HepG2 (cell line): ENCODE measurements around the gene TXNDC16. TPM values are rescaled to one million over a fixed set of nuclear protein-coding genes. Genes with fewer than 3 reads are reported as not detected.

Source experiments
- ATAC-seq: fragments of 200-7000 bp; cut with Tn5 transposase; 3 replicates; pipeline ENCODE4 v1.9.1; 2020; ENCODE audit warnings: mild to moderate bottlenecking, moderate library complexity
- Bru-seq: library from RNA; stranded (reverse); fragments of 400-500 nt; gene quantifications from one replicate; lab custom pipeline; 2021; lab: Mats Ljungman, UMichigan
- BruChase-seq, 2 experiments: library from RNA; stranded (reverse); fragments of 400-500 nt; gene quantifications; one replicate each; lab custom pipeline; 2021; lab: Mats Ljungman, UMichigan
- BruUV-seq: library from RNA; stranded (reverse); fragments of 400-500 nt; replicated peaks from 2 replicates; lab custom pipeline; 2021; lab: Mats Ljungman, UMichigan
- CTCF ChIA-PET: fragments of 300-600 bp; formaldehyde crosslinking; extraction: SDS; loops from one replicate; lab custom pipeline; 2021; ENCODE audit warnings: low total read pairs, inconsistent platforms, low intra/inter-chr PET ratio; lab: Yijun Ruan, JAX
- POLR2A ChIA-PET: fragments of 350-600 bp; sonication (Branson Sonifier 250); formaldehyde crosslinking; loops from one replicate; lab custom pipeline; 2020; ENCODE audit warnings: antibody characterized with exemption, inconsistent platforms; lab: Yijun Ruan, JAX
- DNase-seq: peaks from one replicate; pipeline ENCODE4 v3.0.0-alpha.2; 2015; ENCODE audit warnings: low spot score
- FAIRE-seq: peaks from 3 replicates; lab custom pipeline; 2011; peaks lifted over from hg19 to GRCh38; lab: Jason Lieb, UNC
- H2AFZ ChIP-seq: one replicate; pipeline ENCODE4 v1.6.1; 2011; ENCODE audit warnings: low read length, inconsistent platforms
- H3K27ac ChIP-seq: fragments of 300-600 bp; 3 replicates; pipeline ENCODE4 v1.8.0; 2011; ENCODE audit warnings: mixed run types, mild to moderate bottlenecking, mixed read lengths, low read length, inconsistent platforms; ENCODE audit not compliant: insufficient read depth; ENCODE audit errors: extremely low read length
- H3K27me3 ChIP-seq, 2 experiments: fragments of 200-600 bp in 1 of 2; 2 replicates in 1 of 2; 3 replicates in 1 of 2; pipeline versions ENCODE4 v1.6.0 to v1.8.0; 2011; ENCODE audit warnings: low read length in 2 of 2, mild to moderate bottlenecking in 2 of 2, moderate library complexity in 2 of 2, inconsistent platforms in 1 of 2; ENCODE audit not compliant: insufficient read depth in 2 of 2, control insufficient read depth in 1 of 2
- H3K36me3 ChIP-seq, 2 experiments: fragments of 200-600 bp in 1 of 2; replicated peaks in 1 of 2; 2 replicates in 1 of 2; 3 replicates in 1 of 2; pipeline versions ENCODE4 v1.5.1 to v1.8.0; 2011; ENCODE audit warnings: low read length in 2 of 2, inconsistent platforms in 1 of 2; ENCODE audit not compliant: insufficient read depth in 2 of 2, control insufficient read depth in 1 of 2
- H3K4me1 ChIP-seq: 2 replicates; pipeline ENCODE4 v1.5.1; 2012; ENCODE audit warnings: low read length, inconsistent platforms; ENCODE audit not compliant: insufficient read depth
- H3K4me2 ChIP-seq: 2 replicates; pipeline ENCODE4 v1.6.0; 2011; ENCODE audit warnings: low read depth, low read length, inconsistent platforms
- H3K4me3 ChIP-seq, 3 experiments: fragments of 200-600 bp in 1 of 3; sonication (generic), shearing (Covaris generic) in 1 of 3; replicated peaks in 1 of 3; 2 replicates each; pipeline ENCODE4 v1.5.1; 2011 to 2016; ENCODE audit warnings: low read length in 3 of 3, inconsistent platforms in 2 of 3, low read depth in 2 of 3, mild to moderate bottlenecking in 2 of 3, control low read depth in 1 of 3, mixed read lengths in 1 of 3; ENCODE audit not compliant: insufficient read depth in 1 of 3
- H3K79me2 ChIP-seq: one replicate; pipeline ENCODE4 v1.6.1; 2011; ENCODE audit warnings: low read length, inconsistent platforms; ENCODE audit not compliant: insufficient read depth
- H3K9ac ChIP-seq: 2 replicates; pipeline ENCODE4 v1.6.0; 2011; ENCODE audit warnings: mild to moderate bottlenecking, low read depth, low read length, inconsistent platforms; ENCODE audit not compliant: insufficient read depth
- H3K9me3 ChIP-seq: 2 replicates; pipeline ENCODE4 v1.5.1; 2012; ENCODE audit warnings: mild to moderate bottlenecking, low read length
- H4K20me1 ChIP-seq: 2 replicates; pipeline ENCODE4 v1.6.0; 2011; ENCODE audit warnings: inconsistent platforms, mild to moderate bottlenecking, low read length, moderate library complexity; ENCODE audit not compliant: insufficient read depth
- DRAP1 ChIP-seq: IDR thresholded peaks from 2 replicates; pipeline ENCODE4 v1.6.1; 2016; ENCODE audit warnings: missing genetic modification reagents, missing compliant biosample characterization
- FOXO1 ChIP-seq: sonication (generic); formaldehyde crosslinking; IDR thresholded peaks from 2 replicates; pipeline ENCODE4 v1.4.0; 2020; ENCODE audit warnings: missing genetic modification reagents
- GMEB1 ChIP-seq: sonication (generic); formaldehyde crosslinking; IDR thresholded peaks from 2 replicates; pipeline ENCODE4 v1.5.1; 2020; ENCODE audit warnings: missing genetic modification reagents, mild to moderate bottlenecking, borderline replicate concordance
- HDAC2 ChIP-seq: sonication (generic); formaldehyde crosslinking; IDR thresholded peaks from 2 replicates; pipeline ENCODE4 v1.4.0; 2020; ENCODE audit warnings: missing genetic modification reagents
- SKI ChIP-seq: fragments of 450-650 bp; IDR thresholded peaks from one replicate; pipeline ENCODE4 v1.6.1; 2018; ENCODE audit warnings: mild to moderate bottlenecking; ENCODE audit not compliant: partially characterized antibody
- ZFP36L2 ChIP-seq: sonication (generic); formaldehyde crosslinking; IDR thresholded peaks from 2 replicates; pipeline ENCODE4 v1.4.0; 2020; ENCODE audit warnings: missing genetic modification reagents
- ZNF138 ChIP-seq: sonication (generic); formaldehyde crosslinking; IDR thresholded peaks from 2 replicates; pipeline ENCODE4 v1.5.0; 2020; ENCODE audit warnings: mild to moderate bottlenecking, low read depth, missing genetic modification reagents
- ZNF460 ChIP-seq: sonication (generic); formaldehyde crosslinking; IDR thresholded peaks from 2 replicates; pipeline ENCODE4 v1.5.1; 2020; ENCODE audit warnings: missing genetic modification reagents, mild to moderate bottlenecking, borderline replicate concordance
- WGBS: methylation state at CpG from one replicate; pipeline ENCODE4 v1.1.6; 2017; ENCODE audit warnings: low lambda C conversion rate; 5-methylcytosine and 5-hydroxymethylcytosine counted together
- in situ Hi-C: cut with HindIII; loops from 2 replicates; pipeline ENCODE4 v1.10.0; 2017; ENCODE audit warnings: low pct_unique_long_range_greater_than_20kb; ENCODE audit not compliant: extremely low pct_ligation_motif_present
- intact Hi-C: fragments of 100-400 bp; cut with micrococcal nuclease; formaldehyde crosslinking; loops from one replicate; pipeline ENCODE4 v1.10.0; 2022; ENCODE audit not compliant: unreplicated experiment
- long read RNA-seq, 2 experiments: library from RNA in 1 of 2; library from polyadenylated mRNA in 1 of 2; stranded (forward) in 1 of 2; unstranded in 1 of 2; transcript quantifications; one replicate each; pipeline ENCODE4 v2.0.0, GENCODE V29; 2019 to 2022
- polyA minus RNA-seq, 3 experiments: library from RNA; depleted of rRNA, polyadenylated mRNA; stranded (reverse); fragments of >200 nt; gene quantifications; 2 replicates each; pipeline ENCODE4 v1.2.3, GENCODE V29; 2011; ENCODE audit warnings: low replicate concordance in 1 of 3
- polyA plus RNA-seq, 8 experiments: library from polyadenylated mRNA; depleted of rRNA in 3 of 8; stranded (reverse) in 7 of 8; unstranded in 1 of 8; fragments of >200 nt; fragmentation: Illumina TruSeq in 4 of 8; extraction: Trizol in 4 of 8; gene quantifications; 2 replicates each; pipeline versions ENCODE4 v1.2.1 to v1.2.3, GENCODE V29; 2011 to 2016; ENCODE audit warnings: low read depth in 4 of 8, missing spikeins in 1 of 8, mixed read lengths in 1 of 8; ENCODE audit not compliant: insufficient read depth in 1 of 8
- total RNA-seq, 5 experiments: library from RNA; depleted of rRNA; stranded (reverse); fragments of >200 nt; fragmentation: Illumina TruSeq; extraction: Trizol; gene quantifications; 2 replicates each; pipeline ENCODE4 v1.2.3, GENCODE V29; 2016; ENCODE audit warnings: low read depth in 1 of 5
- TF ChIP-seq, protein P1 (sequence below): sonication (generic); formaldehyde crosslinking; conservative IDR thresholded peaks from 2 replicates; pipeline ENCODE4 v1.4.0; 2020; ENCODE audit warnings: missing genetic modification reagents

Gene TXNDC16
- total RNA-seq (2016; rRNA removed; fragmentation: Illumina TruSeq; extraction: Trizol) (4.3 and 6.2 TPM in 2 replicates), polyA plus RNA-seq (2011; rRNA removed) (3.4 and 4.6 TPM in 2 replicates), polyA minus RNA-seq (2011; rRNA and poly(A)+ RNA removed; ENCODE audit: low replicate concordance) (5.3 and 6.8 TPM in 2 replicates), Bru-seq, nascent RNA (percentile 47 among the genes with signal in this experiment), BruChase-seq, experiment 1, labeled RNA remaining after a 6-hour chase (percentile 45 among the genes with signal in this experiment), BruChase-seq, experiment 2, labeled RNA remaining after a 2-hour chase (percentile 48 among the genes with signal in this experiment)
- 8.3 and 8.9 TPM in 2 replicates for total RNA-seq (2016; cell fraction: cytosol; rRNA removed; fragmentation: Illumina TruSeq; extraction: Trizol; ENCODE audit: low read depth)
- 3.5 and 5.6 TPM in 2 replicates for total RNA-seq (2016; cell fraction: insoluble cytoplasmic fraction; rRNA removed; fragmentation: Illumina TruSeq; extraction: Trizol)
- total RNA-seq (2016; cell fraction: membrane; rRNA removed; fragmentation: Illumina TruSeq; extraction: Trizol), result 4.0 and 4.3 TPM in 2 replicates
- total RNA-seq (2016; cell fraction: nucleus; rRNA removed; fragmentation: Illumina TruSeq; extraction: Trizol), result 7.9 and 10.2 TPM in 2 replicates
- 1.4 and 2.8 TPM in 2 replicates for polyA plus RNA-seq (2011; cell fraction: cytosol; rRNA removed)
- 1.7 and 2.1 TPM in 2 replicates for polyA plus RNA-seq (2011; cell fraction: nucleus; rRNA removed)
- polyA plus RNA-seq (2012), result 3.6 and 5.7 TPM in 2 replicates
- 0.18 and 0.27 TPM in 2 replicates for polyA plus RNA-seq (2016; cell fraction: cytosol; fragmentation: Illumina TruSeq; extraction: Trizol; ENCODE audit: low read depth)
- 2.6 and 2.9 TPM in 2 replicates for polyA plus RNA-seq (2016; cell fraction: insoluble cytoplasmic fraction; fragmentation: Illumina TruSeq; extraction: Trizol; ENCODE audit: low read depth)
- 0.63 and 0.66 TPM in 2 replicates for polyA plus RNA-seq (2016; cell fraction: membrane; fragmentation: Illumina TruSeq; extraction: Trizol; ENCODE audit: low read depth)
- polyA plus RNA-seq (2016; cell fraction: nucleus; fragmentation: Illumina TruSeq; extraction: Trizol; ENCODE audit: insufficient read depth, low read depth), result 6.9 and 7.2 TPM in 2 replicates
- 5.2 and 6.2 TPM in 2 replicates for polyA minus RNA-seq (2011; cell fraction: cytosol; rRNA and poly(A)+ RNA removed)
- 8.3 and 11.3 TPM in 2 replicates for polyA minus RNA-seq (2011; cell fraction: nucleus; rRNA and poly(A)+ RNA removed)
- long read RNA-seq, experiment 1, full-length matches to known transcripts, result 1 of 1 reads
- long read RNA-seq, experiment 1, partial matches to known transcripts, result 0 of 1 reads
- long read RNA-seq, experiment 1, other reads (novel, unspliced or antisense), result 0 of 1 reads
- long read RNA-seq, experiment 2, full-length matches to known transcripts, result 1 of 3 reads
- long read RNA-seq, experiment 2, partial matches to known transcripts, result 2 of 3 reads
- long read RNA-seq, experiment 2, other reads (novel, unspliced or antisense), result 0 of 3 reads

DNA sequence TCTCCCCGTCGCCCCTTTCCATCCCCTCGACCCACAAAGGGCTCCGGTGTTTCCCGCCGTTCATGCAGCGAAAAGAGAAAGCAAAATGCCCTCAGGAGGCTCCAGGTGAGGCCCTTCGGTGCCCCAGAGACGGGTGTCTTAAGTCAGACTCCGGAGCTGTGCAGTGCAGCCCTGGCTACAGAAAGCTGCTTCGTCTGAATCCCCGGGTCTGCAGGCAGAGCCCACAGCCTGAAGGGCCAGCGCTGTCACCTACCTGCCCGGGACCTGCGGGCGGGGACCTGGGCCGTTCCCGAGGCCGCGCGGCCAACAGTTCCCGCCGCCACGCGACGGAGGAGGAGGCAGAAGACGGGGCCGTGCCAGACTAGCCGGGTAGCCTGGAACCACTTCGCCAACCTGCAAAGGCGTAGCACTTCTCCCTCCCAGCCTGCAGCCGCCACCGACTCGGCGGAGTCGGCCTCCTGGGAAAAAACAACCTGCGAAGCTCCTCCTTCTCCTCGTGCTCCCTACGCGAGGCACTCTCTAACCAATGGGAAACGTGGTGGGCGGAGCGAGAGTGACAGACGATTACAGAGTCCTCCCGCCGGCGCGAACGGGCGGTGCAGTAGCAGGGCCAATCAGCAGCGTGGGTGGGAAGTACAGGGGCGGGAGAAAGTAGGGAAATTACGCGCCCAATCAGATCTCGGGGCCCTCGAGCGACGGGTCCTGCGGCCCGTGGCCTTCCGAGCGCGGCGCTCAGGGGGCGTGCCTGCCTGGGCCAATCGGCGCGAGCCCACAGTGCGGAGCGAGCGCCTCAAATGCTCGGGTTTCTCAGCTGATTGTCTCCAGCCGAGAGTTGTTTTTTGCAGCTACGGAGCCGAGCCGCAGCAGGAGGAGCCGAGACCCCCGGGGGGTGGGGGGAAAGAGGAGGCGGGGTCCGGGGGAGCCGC is at the start of gene TXNDC16, which contains the start of gene GPR137C:
TSS of gene TXNDC16 (minus strand) at position 443 of the 926 bp plus-strand sequence. CDS start 8,948 bp downstream, outside the sequence.
TSS of gene GPR137C (plus strand) at position 774 of the 926 bp plus-strand sequence. CDS start 312 bp downstream, outside the sequence.
- CTCF ChIA-PET, result no interaction called here
- WGBS, result 1% methylated on average over 29 of the region's 81 CpGs
- POLR2A ChIA-PET, result interaction anchor here (1.0 to 1.5 kb wide), 8 partner anchors 9 to 239 kb away, joined by 3 to 6 read pairs (median 4); partner anchors contain the start of genes ERO1A, GNPNAT1 and STYX
- no peaks in the 10 kb centered on the region for H4K20me1 ChIP-seq
- in situ Hi-C loops, result no loop called here
- peak within 1 kb of the TSS; percentile 76 to 92 (median 88) for H3K4me3 ChIP-seq
- H3K79me2 ChIP-seq, result peaks cover 8% of the 10 kb centered on the region
- peak within 1 kb of the TSS; percentile 88 for H2AFZ ChIP-seq
- no peaks in the 10 kb centered on the region; a peak in 1 of 5 replicates for H3K27me3 ChIP-seq
- FAIRE-seq (peak; percentile 96), DNase-seq (peak; percentile 99), ATAC-seq (peak; percentile 94)
- H3K36me3 ChIP-seq, result no peaks in the 10 kb centered on the region
- H3K4me2 ChIP-seq, result peak within 1 kb of the TSS; percentile 99
- intact Hi-C loops, result loop anchor here (5.0 kb wide), 3 partner anchors 95 to 245 kb away; partner anchors contain the start of gene PSMC6
- peaks cover 38% of the 10 kb centered on the region for H3K4me1 ChIP-seq
- no peaks in the 10 kb centered on the region for H3K9me3 ChIP-seq
- peak within 1 kb of the TSS; percentile 71 for H3K9ac ChIP-seq
- peak within 1 kb of the TSS; percentile 74 for H3K27ac ChIP-seq
- TSS peak; percentile 77 for BruUV-seq
- TF ChIP-seq FOXO1 (CRISPR knock-in tag) (peak; percentile 35; the same call in 1 of the 2 replicates), GMEB1 (peak; percentile 61; the same call in 1 of the 2 replicates), ZNF138 (CRISPR knock-in tag) (no peak), ZNF460 (CRISPR knock-in tag) (no peak; the same call in 1 of the 2 replicates), SKI (peak; percentile 68), DRAP1 (CRISPR knock-in tag) (peak; percentile 98), ZFP36L2 (CRISPR knock-in tag) (0 out of 2 replicates have a peak, but pooled peaks have one; percentile 26), HDAC2 (CRISPR knock-in tag) (peak; percentile 49)
- TF ChIP-seq, protein P1, sequence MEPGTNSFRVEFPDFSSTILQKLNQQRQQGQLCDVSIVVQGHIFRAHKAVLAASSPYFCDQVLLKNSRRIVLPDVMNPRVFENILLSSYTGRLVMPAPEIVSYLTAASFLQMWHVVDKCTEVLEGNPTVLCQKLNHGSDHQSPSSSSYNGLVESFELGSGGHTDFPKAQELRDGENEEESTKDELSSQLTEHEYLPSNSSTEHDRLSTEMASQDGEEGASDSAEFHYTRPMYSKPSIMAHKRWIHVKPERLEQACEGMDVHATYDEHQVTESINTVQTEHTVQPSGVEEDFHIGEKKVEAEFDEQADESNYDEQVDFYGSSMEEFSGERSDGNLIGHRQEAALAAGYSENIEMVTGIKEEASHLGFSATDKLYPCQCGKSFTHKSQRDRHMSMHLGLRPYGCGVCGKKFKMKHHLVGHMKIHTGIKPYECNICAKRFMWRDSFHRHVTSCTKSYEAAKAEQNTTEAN (CRISPR knock-in tag), result peak; percentile 78; the same call in 1 of the 2 replicates
